ENCODE results near the gene PRTN3. TPM values are rescaled to one million over a fixed set of nuclear protein-coding genes. Genes with fewer than 3 reads are reported as not detected.

The PRTN3 gene
- total RNA-seq, 4 donors from 2014 or later, result not detected

DNA sequence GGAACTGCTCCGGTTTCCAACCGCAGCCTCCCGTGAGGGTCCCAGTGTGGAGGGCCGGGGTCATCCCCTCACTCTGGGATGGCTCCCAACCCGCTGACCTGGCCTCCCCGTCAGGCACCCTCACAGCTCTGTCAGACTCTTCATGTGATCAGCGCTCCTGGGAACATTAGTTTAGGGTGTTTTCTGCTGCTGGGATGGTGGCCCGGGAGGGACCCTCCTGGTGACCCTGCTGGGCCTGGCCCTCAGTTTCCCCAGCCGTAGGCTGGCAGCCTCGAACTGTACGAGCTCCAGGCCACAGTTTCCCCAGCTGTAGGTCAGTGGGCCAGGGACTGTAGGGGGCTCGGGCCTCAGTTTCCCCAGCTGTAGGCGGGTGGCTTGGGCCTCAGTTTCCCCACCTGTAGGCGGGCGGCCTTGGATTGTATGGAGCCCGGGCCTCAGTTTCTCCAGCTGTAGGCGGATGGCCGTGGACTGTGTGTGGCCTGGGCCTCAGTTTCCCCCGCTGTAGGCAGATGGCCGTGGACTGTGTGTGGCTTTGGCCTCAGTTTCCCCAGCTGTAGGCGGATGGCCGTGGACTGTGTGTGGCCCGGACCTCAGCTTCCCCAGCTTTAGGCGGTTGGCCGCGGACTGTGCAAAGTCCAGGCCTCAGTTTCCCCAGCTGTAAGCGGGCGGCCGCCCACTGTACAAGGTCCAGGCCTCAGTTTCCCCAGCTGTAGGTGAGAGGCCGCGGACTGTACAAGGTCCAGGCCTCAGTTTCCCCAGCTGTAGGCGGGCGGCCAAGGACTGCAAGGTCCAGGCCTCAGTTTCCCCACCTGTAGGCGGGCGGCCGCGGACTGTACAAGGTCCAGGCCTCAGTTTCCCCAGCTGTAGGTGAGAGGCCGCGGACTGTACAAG, 44.9 kb upstream of the PRTN3 start:
- TF ChIP-seq, protein P1, sequence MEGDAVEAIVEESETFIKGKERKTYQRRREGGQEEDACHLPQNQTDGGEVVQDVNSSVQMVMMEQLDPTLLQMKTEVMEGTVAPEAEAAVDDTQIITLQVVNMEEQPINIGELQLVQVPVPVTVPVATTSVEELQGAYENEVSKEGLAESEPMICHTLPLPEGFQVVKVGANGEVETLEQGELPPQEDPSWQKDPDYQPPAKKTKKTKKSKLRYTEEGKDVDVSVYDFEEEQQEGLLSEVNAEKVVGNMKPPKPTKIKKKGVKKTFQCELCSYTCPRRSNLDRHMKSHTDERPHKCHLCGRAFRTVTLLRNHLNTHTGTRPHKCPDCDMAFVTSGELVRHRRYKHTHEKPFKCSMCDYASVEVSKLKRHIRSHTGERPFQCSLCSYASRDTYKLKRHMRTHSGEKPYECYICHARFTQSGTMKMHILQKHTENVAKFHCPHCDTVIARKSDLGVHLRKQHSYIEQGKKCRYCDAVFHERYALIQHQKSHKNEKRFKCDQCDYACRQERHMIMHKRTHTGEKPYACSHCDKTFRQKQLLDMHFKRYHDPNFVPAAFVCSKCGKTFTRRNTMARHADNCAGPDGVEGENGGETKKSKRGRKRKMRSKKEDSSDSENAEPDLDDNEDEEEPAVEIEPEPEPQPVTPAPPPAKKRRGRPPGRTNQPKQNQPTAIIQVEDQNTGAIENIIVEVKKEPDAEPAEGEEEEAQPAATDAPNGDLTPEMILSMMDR (IDR thresholded peaks at IDR 0.05; ENCODE audit: low read depth), result no peak

DNA sequence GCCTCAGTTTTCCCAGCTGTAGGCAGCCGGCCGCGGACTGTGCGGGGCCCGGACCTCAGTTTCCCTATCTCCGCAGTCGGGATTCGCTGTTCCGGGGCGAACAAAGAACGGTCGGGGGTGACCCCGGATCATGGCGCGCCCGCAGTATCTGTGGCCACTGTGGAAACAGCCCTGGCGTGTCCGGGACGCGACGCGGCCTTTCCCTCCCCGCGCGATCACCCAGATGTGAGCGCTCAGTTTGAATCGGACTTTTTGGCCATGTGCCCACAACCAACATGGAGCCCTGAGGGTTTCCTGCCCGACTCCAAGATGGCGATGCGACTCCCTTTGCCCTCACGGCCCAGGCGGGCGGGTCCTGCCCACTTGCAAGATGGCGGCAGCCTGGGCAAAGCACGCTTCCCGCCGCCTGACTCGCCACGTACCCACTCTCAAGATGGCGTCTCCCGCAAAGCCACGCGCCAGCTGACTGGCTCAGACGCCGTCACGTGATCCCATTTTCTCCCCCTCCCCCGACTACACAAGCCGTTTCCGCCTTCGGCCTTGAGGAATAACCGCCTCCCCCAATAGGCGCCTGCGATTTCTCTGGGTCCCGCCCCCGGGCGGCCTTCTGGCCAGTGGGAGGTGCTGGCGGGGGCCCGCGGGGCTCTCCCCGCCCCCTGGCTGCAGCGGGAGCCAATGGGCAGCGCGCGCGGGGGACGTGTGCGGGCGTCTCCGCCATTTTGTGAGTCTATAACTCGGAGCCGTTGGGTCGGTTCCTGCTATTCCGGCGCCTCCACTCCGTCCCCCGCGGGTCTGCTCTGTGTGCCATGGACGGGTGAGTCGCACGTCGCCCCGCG, 43.9 kb upstream of the PRTN3 start, which contains the start of gene PTBP1:
Gene PTBP1, plus strand, starts transcription at position 761 of the 836 bp plus-strand sequence. Its CDS starts 46 bp downstream, at position 807.
- TF ChIP-seq, protein P1 (IDR thresholded peaks at IDR 0.05; ENCODE audit: low read depth), result no peak

DNA sequence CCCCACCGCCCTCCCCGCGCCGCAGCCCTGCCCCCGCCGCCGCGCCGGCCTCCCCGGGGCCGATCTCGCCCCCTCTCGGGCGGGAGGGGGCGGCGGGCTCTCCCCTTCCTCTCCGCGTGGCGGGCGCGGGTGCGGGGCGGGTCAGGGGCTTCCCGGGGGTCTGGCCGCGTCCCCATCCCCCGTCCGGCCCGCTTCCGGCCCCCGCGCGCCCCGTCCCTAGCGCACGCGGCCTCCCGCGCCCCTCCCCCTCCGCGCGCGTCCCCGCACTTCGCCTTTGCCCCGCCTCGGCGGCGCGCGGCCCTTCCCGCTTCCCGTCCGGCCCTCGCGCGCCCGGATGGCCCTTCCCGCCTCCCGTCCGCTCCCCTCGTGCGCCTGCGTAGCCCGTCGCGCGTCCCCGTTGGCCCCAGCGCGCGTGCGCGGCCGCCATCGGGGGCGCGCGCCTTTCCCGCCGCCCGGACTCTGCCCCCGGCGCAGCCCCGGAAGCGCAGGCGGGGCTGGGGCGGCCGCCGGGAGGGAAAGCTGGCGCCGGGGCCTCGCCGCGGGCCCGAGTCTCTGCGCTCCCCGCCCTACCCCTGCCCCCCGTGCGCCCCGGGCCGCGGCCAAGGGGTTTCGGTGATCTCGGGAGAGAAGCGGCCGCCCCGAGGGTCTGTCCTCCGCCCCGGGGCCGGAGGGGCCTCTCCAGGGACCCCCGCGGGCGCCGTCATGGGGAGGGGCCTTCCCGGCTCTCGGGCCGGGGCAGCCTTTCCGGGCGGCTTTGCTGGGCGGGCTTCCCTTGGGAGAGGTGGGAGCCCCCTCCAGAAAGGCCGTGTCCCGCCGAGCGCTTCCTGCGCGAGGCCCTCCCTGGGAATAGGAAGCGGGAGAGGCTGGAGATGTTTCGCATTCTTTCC, 43.0 kb upstream of the PRTN3 start:
- TF ChIP-seq, protein P1 (IDR thresholded peaks at IDR 0.05; ENCODE audit: low read depth), result no peak

DNA sequence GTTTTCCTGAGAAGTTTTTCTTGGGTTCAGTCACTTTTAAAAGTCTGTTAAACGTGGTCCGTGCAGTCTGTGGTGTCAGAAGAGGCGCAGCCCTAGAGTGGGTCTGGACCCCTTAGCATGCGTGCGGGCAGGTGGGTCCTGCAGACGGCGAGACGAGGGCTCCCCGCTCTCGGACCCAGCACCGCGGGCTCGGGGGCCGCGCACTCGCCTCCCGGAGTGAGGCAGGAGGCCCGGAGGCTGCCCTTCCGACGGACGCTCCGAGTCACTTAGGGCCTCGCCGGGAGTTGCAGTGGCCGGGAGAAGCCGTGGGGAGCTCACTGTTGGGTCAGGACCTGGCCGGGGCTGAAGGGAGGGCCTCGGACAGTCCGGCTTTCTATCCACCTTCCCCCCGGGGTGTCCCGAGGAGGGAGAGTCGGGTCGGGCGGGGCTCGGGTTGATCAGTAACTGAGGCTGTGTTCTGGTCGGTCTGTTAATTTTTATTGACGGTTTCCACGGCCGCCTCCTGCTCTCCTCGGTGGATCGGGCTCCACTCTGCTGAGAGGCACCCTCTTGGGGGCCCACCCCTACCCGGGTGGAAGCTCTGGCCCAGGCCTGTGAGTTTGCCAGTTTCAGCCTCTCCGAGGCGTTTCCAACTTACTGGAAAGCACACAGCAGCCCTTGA, 42.3 kb upstream of the PRTN3 start:
- TF ChIP-seq, protein P1 (IDR thresholded peaks at IDR 0.05; ENCODE audit: low read depth), result no peak

DNA sequence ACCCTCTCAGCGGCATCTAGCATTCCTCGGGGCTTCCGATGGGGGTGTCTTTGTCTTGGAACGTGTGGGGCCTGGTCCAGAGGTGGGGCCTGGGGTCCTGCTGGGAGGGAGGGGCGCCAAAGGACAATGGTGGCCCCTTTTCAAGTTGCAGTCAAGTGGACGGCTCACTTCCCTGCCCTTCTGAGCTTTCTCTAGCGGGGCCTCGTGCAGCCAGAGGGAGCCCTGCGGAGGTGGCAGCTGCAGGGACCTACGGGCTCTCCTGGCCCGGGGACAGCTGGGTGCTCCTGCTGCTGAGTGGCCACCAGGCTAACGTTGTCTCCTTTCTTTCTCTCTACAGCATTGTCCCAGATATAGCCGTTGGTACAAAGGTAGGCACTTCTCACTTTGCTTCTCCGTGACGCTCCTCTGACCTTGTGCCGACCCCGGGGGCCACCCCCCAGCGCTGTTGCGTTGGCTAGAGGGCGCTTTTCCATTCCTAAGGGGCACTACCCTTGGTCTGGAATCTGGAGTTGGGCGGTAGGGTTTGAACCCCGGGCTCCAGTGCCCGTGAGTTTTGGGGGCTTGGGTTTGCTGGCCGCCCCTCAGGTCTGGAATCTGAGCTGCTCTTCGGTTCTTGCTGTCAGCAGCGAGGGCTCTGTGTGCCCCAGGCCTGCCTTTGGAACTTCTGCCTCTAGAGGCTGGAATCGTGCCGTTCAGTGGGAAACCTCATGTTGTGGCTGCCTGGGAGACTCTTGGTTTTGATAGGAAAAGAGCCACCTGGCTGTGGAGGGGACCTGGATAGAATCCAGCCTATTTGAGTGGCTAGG, 41.5 kb upstream of the PRTN3 start:
- TF ChIP-seq, protein P1 (IDR thresholded peaks at IDR 0.05; ENCODE audit: low read depth), result no peak

Measured in subcutaneous adipose tissue (tissue), 4 donors.